ENCODE data around the gene DERL3.

DNA sequence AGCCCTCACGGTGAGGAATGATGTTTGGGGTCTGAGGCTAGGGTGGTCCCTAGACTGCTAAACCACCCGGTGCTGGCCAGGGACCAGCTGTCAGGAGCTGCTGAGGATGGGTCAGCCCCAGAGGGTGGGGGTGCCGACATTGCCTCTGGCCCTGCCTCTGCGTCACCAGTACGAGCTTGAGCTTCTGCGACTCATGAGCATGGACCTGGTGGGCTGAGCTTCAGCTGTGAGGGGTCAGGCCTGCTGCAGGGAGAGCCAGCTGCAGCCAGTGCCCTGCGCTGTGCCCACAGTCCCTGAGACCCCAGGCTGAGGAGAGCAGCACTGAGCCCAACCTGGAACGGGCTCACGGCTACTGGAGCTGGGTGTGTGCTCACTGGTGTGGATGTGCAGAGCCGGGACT lies 7.0 kb downstream of the DERL3 start:
- TF ChIP-seq, protein P1, sequence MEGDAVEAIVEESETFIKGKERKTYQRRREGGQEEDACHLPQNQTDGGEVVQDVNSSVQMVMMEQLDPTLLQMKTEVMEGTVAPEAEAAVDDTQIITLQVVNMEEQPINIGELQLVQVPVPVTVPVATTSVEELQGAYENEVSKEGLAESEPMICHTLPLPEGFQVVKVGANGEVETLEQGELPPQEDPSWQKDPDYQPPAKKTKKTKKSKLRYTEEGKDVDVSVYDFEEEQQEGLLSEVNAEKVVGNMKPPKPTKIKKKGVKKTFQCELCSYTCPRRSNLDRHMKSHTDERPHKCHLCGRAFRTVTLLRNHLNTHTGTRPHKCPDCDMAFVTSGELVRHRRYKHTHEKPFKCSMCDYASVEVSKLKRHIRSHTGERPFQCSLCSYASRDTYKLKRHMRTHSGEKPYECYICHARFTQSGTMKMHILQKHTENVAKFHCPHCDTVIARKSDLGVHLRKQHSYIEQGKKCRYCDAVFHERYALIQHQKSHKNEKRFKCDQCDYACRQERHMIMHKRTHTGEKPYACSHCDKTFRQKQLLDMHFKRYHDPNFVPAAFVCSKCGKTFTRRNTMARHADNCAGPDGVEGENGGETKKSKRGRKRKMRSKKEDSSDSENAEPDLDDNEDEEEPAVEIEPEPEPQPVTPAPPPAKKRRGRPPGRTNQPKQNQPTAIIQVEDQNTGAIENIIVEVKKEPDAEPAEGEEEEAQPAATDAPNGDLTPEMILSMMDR (IDR thresholded peaks at IDR 0.05) = no peak
- no peak for TF ChIP-seq POLR2A (IDR thresholded peaks at IDR 0.05)

All from stomach (tissue), 4 donors.